Activated CD4-positive, alpha-beta T cell treated with anti-CD3 and anti-CD28 coated beads for 48 hours (primary cell): Measurements from ENCODE around the gene TTYH2.
A peak's percentile ranks its signal among the peaks of the same experiment; 100 is the strongest.
"Not testable (repeated sequence)": the region's sequence is repeated elsewhere in the genome, so short reads cannot be mapped to it uniquely, and the experiment has no call there.

Source experiments
- DNase-seq: peaks from one replicate; pipeline ENCODE4 v3.0.0-alpha.2; 2020

Gene TTYH2, protein sequence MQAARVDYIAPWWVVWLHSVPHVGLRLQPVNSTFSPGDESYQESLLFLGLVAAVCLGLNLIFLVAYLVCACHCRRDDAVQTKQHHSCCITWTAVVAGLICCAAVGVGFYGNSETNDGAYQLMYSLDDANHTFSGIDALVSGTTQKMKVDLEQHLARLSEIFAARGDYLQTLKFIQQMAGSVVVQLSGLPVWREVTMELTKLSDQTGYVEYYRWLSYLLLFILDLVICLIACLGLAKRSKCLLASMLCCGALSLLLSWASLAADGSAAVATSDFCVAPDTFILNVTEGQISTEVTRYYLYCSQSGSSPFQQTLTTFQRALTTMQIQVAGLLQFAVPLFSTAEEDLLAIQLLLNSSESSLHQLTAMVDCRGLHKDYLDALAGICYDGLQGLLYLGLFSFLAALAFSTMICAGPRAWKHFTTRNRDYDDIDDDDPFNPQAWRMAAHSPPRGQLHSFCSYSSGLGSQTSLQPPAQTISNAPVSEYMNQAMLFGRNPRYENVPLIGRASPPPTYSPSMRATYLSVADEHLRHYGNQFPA

DNA sequence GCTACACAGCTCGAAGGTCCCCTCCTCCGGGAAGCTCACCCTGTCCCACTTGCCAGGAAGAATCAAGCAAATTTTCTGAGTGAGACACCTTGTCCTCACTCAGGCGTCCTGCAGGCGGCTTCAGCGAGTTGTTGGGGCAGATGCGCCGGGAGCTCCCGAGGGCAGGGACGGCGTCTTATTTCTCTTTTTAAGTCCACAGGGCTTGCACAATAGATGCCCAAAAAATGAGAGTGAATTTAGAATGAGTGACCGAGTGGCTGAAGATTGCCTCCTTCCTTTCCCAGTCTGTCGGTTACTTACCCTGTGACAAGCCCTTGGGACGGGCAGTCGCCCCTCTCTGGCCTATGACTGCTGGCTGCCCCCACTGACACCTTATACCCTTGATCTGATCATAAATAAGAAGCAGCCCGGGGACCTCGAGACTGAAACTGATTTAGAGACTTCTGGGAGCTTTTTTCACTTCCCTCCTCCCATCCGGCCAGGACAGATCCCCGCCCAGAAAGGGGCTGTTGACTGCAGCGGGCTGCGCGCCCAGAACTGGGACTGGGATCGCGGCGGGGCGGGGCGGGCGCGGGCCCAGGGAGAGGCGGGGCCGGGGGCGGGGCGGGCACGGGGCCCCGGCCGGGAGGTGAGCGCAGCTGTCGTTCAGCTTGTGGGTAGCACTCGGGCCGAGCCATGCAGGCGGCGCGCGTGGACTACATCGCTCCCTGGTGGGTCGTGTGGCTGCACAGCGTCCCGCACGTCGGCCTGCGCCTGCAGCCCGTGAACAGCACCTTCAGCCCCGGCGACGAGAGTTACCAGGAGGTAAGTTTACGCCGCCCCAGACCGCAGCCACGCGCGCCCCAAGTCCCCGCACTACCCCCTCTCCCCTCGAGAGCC lies at the start of gene TTYH2:
Gene TTYH2, plus strand, starts transcription at position 659 of the 879 bp plus-strand sequence. Its CDS starts 17 bp downstream, at position 676.
- DNase-seq = peak; percentile 77

DNA sequence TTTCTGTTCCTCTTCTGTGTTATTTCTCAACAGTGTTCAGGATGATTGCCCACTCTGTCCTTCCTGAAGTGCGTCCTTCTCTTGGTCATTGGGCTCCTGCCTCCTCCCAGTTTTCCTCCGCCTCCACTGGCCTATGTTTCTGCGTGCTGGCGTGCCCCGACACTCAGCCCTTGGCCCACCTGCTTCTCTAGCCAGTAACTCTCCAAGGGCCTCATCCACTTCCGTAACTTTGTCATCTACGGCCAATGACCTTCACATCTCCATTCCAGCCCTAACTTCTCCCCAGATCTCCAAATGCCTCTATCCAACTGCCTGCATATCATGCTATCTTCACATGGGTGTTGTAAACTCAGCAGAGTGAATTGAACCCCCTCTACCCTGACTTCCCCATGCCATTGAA lies 49.5 kb upstream of the TTYH2 start:
- no peak for DNase-seq

DNA sequence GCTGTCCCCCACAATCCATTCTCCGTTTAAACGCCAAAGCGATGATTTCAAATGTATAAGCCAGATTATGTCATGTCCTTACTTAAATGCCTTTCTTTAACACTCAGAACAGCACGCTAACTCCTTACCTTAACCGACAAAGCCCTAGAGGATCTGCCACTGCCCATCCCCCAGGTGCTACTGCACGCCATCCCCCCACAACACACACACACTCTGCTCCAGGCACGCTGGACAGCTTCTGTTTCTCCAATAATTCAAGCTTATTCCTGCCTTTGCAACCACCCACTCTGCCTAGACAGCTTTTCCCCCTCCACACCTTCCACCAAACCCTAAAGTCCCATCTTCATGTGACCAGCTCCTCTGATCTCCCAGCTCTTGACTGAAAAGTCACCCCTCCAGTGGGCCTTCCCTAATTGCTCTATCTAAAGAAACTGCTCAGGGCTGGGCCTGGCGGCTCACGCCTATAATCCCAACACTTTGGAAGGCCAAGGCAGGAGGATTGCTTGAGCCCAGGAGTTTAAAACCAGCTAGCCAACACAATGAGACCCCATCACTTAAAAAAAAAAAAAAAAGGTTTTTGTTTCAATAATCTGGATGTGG lies 48.8 kb upstream of the TTYH2 start:
- no peak for DNase-seq

DNA sequence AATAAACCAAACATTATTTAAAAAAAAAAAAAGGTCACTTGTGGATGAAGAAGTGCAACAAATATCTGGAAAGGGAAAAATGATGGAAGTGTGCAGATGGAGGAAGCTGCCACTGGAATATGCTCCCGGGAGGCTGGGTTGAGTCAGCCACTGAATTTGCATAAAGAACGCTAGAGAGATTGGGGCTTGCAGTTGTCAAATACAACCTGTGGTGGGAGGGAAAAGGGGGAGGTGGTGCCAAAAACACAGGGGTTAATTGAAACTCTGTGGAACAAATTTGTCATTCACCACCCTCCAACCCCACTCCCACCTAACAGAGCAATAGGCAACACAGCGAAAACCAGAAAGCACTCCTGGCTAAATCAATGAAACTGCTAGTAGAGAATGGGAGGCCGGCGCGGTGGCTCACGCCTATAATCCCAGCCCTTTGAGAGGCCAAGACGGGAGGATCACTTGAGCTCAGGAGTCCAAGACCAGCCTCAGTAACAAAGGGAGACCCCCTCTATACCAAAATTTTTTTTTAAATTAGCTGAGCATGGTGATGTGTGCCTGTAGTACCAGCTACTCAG lies 47.5 kb upstream of the TTYH2 start:
- no peak for DNase-seq

DNA sequence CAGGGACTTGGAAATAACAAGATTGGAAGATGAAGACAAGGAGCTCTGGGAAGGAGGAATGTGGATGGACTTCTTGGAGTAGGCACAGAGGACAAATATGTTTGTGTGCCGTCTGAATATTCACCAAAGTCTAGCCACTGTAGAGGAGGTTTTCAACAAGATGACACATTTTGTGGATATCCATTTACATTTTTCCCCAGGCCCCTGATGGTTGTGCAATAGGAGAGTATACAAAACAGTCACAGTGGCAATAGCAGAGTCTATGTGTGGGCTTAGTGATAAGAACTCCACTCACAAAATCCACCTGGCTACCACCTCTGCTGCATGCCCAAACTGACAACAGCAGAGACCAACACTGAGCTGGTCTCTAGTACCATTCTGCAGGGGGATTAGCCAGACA lies 42.4 kb upstream of the TTYH2 start:
- no peak for DNase-seq

DNA sequence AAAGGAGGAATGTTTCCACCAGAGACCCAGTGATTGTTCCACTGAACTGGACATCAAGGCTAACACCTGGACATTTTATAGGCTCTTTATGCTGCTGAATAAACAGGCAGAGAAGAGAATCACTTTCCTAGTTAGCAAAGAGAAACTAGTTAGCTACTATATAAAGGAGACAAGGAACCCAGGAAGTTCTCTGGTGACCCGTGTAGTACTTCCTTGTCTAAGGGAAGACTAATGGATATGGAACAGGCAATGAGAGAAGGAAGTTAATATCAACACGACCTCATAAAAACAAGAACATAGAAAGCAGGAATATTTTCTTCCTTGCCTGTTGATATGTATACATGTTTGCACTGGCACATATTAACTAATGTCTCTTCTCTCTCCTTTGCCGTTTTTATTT lies 40.7 kb upstream of the TTYH2 start:
- DNase-seq = no peak

DNA sequence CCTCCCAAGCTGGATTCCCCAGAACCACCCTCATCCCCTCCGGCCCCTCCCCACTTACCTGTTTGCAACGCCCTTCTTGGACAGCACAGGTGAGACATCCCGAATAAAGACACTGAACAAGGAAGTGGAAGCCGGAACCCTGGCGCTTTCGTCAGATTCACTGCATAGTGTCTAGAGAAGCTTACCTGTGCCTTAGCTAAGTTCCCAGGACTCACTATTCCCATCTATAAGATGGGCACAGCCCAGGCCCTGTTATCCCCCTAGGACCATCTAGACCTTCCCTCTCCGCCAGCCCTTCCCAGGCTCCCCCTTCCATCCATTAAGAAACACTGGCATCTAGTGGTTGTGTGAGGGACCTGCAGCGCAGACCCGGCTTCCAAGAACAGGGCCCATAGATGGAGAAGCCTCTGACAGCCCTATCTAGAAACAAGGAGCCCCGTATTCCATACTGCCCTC lies 36.8 kb upstream of the TTYH2 start:
- DNase-seq = peak; percentile 67

DNA sequence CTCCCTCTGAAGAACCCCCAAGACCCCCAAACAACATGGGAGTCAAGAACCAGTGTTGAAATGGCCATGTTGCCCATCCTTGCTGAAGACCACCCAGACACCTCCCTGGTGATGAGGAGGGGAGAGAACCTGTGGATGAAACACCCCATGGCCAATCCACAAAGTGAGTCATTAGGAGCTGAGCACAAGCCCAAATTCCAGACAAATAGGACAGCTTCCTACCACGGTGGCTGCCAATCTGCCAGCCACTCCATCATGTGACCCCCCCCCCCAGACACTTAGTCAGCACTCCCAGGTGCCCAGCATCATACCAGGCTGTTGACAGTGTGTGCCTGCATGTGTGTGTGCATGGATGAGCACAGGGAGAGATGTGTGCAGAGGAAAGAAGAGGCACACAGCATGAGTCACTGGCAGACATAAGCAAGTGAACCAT lies 36.3 kb upstream of the TTYH2 start:
- DNase-seq = no peak

DNA sequence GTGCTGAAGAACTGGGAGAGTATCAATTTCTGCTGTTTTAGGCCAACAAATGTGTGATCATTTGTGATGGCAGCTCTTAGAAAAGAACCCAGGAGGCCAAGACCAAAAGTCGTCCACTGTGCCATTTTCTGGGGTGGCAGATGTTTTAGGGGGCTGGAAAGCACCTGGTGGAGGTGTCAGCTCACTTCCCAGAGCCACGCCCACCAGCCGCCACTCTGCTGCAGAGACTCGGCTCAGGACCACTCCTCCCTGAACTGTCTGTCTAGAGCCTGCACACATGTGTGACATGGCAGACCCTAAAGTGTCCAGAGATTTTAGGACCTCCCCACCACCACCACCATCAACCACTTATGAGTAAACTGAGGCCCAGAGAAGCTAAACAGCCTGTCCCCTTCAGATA lies 33.8 kb upstream of the TTYH2 start:
- DNase-seq = no peak

DNA sequence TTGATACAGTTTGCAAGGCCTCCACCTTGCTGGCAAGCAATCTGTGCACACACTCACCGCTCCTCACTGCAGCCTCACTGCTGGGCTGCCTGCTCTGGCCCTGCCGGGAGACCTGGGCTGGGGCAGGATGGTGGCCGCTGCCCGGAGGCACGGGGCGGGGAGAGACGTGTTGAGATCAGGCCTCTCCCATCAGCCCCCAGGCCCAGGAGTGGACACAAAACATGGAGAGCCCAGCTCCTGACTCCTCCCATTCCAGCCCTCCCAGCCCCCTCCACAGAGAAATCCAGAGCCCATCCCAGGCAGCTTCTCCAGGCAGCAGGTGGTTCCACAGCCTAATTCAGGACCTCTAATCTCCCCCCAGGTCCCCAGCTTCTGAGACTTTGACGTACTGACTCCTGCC lies 33.0 kb upstream of the TTYH2 start:
- DNase-seq = no peak

DNA sequence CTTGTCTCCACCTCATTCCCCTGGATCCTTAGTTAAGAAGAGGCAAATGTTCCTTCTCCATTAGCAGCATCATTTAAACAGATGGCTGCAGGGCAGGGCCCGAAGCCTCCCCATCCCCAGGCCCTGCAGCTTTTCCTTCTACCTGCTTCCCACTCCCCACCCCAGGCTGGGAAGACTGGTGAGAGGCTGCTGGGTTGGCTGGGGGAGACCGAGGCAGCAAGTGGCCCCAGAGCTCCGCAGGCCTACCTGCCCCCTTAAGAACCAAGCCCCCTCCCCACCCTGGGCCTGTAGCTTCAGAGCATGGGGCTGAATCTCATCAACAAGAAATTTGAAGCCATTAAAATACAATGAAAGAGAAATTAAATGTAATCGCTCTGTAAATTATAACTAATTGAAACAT lies 32.0 kb upstream of the TTYH2 start:
- DNase-seq = no peak

DNA sequence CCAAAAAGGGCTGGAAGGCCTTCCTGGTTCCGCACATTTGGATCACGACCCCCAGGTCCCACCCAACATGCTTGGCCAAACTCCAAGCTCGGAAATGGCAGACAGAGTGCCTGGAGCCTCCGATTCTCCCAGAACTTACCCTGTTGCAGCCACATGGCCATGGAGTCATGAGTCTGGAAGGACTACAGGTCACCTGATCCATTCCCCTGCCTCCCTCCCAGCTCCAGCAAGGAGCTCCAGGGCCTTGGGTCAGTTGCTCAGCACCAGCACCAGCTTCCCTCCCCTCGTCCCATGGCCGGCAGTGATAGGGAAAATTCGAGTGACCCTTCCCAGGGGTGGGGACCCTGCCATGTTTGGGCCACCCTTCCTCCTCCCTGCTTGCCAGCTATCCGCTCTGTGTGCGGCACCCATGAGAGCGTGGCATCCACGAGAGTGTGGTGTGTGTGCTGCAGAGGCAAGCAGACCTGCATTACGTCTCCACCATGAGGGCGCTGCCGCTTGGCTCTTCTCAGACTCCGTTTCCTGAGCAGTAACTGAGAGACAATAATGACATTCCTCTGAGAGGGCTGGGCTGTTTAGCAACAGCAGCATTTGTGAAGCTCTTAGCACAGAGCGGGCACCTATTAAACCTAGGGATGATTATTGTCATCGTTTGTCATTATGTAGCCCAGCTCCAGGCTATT lies 31.2 kb upstream of the TTYH2 start:
- no peak for DNase-seq

DNA sequence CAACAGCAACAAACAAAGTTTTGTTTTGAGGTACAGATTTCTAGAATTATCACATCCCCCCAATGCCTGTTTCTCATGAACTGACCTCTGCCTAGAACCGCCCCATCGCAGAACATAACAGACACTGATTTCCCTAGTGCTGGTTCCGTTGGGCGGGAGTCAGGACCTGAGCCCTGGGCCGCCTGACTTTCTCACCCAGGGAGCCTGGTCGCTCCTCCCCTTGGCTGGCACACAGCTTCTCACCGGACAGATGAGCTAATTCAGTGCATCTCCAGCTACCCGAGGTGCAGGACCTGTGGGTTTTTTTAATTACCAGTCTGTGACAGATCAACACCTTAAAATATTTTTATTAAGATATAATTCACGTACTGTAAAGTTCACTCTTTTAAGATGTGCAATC lies 30.0 kb upstream of the TTYH2 start:
- DNase-seq = no peak

DNA sequence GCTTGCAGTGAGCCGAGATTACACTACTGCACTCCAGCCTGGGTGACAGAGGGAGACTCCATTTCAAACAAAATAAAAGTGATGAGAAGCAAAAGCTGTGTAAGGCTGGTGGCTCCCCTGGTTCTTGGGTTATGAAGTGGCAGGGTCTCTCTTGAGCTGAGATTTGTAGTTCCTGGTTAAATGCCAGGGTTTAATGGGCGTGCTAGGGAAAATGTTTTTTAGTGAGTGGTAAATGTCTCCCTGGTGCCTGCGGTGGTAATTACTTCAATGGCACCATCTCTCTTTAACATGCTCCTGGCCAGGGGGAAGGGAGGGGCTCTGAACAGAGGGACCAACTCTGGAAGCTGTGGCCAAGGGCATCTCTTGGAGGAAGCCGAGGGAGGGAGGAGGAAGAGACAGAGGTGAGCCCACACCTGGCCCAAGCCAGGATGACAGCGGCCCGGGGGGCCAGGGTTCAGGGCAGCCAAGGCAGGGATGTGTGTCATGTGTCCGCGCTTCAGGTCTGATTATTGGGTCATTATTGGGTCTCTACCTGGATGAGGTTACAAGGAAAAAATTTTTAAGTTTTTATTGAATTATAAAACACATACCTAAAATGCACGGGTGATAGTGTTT lies 27.7 kb upstream of the TTYH2 start:
- DNase-seq = no peak

DNA sequence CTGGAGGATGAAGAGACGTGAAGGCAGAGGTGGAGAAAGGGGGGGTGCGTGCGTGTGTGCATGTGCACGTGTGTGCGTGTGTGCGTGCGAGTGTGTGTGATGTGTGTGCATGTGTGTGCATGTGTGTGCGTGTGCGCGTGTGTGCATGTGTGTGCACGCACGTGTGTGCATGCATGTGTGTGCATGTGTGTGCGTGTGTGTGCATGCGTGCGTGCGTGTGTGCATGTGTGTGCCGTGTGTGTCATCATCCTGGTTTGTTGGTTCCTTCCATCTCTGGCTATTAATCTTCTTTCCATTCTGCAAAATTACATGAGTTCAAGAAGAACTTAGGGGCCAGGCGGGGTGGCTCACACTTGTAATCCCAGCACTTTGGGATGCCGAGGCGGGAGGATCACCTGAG lies 26.9 kb upstream of the TTYH2 start:
- DNase-seq = no peak

DNA sequence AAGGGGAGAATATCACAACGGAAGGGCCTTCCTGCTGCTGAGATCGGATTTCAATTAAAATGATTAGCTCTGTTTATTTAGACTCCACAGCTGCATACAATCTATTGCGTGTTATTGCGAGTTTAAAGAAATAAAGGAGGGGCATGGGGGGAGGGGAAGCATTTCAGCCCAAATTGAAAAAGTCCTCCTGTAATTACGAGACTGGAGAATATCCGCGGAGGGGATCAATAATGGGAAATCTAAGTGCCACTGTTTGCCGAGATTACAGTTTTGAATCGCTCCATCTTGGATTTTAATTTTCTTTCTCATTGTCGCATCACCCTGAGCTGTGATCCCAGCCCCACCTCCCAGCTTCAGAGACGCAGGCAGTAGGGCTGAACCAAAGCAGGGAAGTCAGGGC lies 25.6 kb upstream of the TTYH2 start:
- no peak for DNase-seq

DNA sequence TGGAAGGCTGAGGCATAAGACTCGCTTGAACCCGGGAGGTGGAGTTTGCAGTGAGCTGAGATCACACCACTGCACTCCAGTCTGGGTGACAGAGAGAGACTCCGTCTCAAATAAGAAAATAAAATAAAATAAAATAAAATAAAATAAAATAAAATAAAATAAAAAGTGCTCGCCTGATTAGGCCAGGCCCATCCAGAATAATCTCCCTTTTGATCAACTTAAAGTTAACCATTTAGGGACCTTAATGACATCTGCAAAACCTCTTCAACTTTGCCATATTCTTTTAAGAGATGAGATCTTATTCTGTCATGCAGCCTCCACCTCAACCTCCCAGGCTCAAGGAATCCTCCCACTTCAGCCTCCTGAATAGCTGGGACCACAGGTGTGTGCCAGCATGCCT lies 24.7 kb upstream of the TTYH2 start:
- not testable (repeated sequence) for DNase-seq

DNA sequence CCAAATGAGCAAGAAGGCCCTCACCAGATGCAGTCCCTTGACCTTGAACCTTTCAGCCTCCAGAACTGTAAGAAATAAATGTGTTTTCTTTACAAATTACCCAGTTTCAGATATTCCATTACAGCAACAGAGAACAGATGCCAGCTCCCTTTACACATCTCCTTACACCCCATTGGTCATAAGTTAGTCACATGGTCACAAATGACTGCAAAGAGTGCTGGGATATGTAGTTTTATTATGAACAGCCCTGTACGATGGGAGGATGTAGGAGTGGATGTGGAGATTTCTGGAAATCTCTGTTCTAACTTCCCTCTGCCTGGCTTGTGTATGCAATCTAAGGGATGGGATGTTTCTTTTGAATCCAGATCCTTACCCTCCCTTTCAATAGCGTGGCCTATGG lies 23.2 kb upstream of the TTYH2 start:
- no peak for DNase-seq

DNA sequence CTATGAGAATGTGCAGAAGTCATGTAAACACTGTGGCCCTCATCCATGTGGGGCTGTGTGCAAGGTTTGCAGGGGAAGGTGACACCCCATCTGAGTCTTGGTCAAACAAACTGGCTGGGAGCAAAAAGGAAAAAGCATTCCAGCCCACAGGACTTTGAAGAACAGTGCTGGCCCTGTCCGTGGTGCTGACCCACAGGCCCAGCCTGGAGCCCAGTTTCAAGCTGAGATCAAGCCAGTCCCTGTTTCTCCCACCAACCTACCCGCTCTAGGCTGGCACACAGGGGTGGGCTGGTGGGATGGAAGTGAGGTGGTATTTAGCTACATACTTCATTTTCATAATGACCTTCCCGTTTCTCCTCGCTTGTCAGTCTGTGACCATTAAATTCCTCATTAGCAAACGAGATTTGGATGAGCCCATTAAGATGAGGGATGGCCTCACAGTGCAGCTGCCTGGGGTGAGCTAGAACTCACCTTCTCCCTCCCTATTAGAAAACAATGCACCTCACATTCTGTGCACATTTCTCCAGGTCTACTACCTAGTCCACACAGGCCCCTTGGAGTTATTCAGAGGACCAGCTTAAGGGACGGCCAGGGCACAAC lies 22.5 kb upstream of the TTYH2 start:
- DNase-seq = no peak

DNA sequence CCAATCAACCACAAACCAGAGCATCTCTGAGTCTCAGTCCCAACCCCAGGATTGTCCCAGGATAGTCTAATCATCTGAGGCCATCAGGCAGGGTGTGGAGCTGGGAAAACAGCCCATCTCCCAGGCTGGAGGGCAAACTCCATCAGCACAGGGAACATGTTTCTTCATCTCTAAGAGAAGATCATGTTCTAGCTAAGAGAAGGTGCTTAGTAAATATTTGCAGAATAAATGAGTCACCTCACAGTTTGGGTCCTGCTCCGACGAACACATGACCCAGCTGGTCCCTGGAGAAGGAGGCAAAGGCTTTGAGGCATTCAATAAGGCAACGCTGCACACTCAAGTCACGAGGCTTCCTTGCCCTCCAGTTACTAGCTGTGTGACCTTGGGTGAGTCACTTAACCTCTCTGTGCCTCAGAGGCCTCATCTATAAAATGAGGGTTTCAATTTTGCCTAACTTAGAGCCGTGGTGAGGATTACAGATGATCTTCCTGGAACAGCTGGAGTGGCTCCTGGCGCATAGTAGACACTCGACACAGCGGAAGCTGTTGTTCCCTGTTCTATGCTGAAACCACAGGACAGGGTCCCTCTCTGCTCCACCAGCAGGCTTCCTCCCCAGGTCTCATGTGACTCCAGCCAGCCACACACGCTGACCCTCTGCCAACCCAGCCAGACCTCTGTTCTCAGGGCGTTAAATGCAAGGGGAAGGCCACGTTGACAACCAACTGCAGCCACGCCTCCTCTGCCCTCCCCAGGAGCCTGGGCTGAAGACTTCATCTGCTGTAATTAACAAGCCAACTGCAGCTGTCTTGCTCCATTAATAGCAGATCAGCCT lies 20.2 kb upstream of the TTYH2 start:
- DNase-seq = no peak

DNA sequence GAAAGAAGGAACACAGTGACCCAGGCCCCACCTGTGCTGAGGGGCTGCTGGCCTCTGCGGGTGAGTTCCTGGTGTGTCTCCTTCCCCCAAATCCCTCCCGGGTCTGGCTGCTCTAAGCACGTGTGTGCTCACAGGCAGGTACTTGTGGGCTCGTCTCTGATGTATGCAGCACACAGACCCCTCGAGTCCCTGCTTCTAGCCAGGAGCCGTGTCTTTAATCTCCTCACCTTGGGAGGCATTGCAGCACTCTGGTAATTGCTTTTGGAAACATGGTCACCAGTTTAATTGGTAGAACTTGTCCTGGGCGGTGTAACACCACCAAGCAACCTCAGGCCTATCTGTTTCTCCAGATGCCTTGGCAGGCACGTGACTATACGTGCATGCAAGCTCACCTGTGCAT lies 18.7 kb upstream of the TTYH2 start:
- no peak for DNase-seq
